ENCODE measurements around the gene TRIP10.
"Not testable (repeated sequence)": the region's sequence is repeated elsewhere in the genome, so short reads cannot be mapped to it uniquely, and the experiment has no call there.

The TRIP10 gene

GRCh38 chr19:6740589-6741343 is 1.3 kb downstream of the TRIP10 start:
- DNase-seq (ENCODE audit: low read depth): no peak

GRCh38 chr19:6743066-6743465 is 3.6 kb downstream of the TRIP10 start:
- no peak for DNase-seq (ENCODE audit: low read depth)

GRCh38 chr19:6743714-6744380 is 4.4 kb downstream of the TRIP10 start:
- DNase-seq (ENCODE audit: low read depth): no peak

GRCh38 chr19:6744381-6745301 is 5.2 kb downstream of the TRIP10 start:
- no peak for DNase-seq (ENCODE audit: low read depth)

- no peak for DNase-seq (ENCODE audit: low read depth)
Observed at GRCh38 chr19:6745965-6746364, 6.5 kb downstream of the TRIP10 start.

- not testable (repeated sequence) for DNase-seq (ENCODE audit: low read depth)
Observed at GRCh38 chr19:6748543-6748942, 9.1 kb downstream of the TRIP10 start.

GRCh38 chr19:6750062-6750461 is 10.6 kb downstream of the TRIP10 start:
- DNase-seq (ENCODE audit: low read depth): no peak

GRCh38 chr19:6751189-6751588 is 11.7 kb downstream of the TRIP10 start:
- no peak for DNase-seq (ENCODE audit: low read depth)

GRCh38 chr19:6752256-6753177 is 13.0 kb downstream of the TRIP10 start:
- DNase-seq (ENCODE audit: low read depth): no peak

GRCh38 chr19:6753178-6754031 is 13.9 kb downstream of the TRIP10 start:
- DNase-seq (ENCODE audit: low read depth): peak; percentile 73

GRCh38 chr19:6754136-6754535 is 14.7 kb downstream of the TRIP10 start:
- DNase-seq (ENCODE audit: low read depth): no peak

- DNase-seq (ENCODE audit: low read depth): no peak
Observed at GRCh38 chr19:6754653-6755463, 15.4 kb downstream of the TRIP10 start.

- no peak for DNase-seq (ENCODE audit: low read depth)
Observed at GRCh38 chr19:6760606-6761005, 21.1 kb downstream of the TRIP10 start.

- no peak for DNase-seq (ENCODE audit: low read depth)
Observed at GRCh38 chr19:6761053-6761676, 21.7 kb downstream of the TRIP10 start.

- not testable (repeated sequence) for DNase-seq (ENCODE audit: low read depth)
Observed at GRCh38 chr19:6762253-6762797, 22.8 kb downstream of the TRIP10 start.

- DNase-seq (ENCODE audit: low read depth): no peak
Observed at GRCh38 chr19:6765738-6766356, 26.4 kb downstream of the TRIP10 start.

GRCh38 chr19:6766357-6767080 is 27.0 kb downstream of the TRIP10 start:
- DNase-seq (ENCODE audit: low read depth): no peak

GRCh38 chr19:6767081-6767356 is 27.5 kb downstream of the TRIP10 start:
- no peak for DNase-seq (ENCODE audit: low read depth)

All from stimulated activated CD4-positive, alpha-beta T cell treated with anti-CD3 and anti-CD28 coated beads, Interleukin-2, amount 100 ng/mL, for 4 hours (primary cell).